Suprapubic skin (tissue), 4 donors: Measurements from ENCODE around the gene PPP4C.

Experiments used
- CTCF ChIP-seq, 2 donors: fragments of 200-600 bp in 1 of 2; fragments of 450-650 bp in 1 of 2; sonication (generic) in 1 of 2; IDR thresholded peaks; one replicate each; pipeline ENCODE4 v1.5.1; 2016 to 2019; ENCODE audit warnings: antibody characterized with exemption in 2 of 2, mild to moderate bottlenecking in 1 of 2, moderate library complexity in 1 of 2
- POLR2A ChIP-seq, 2 donors: fragments of 450-650 bp; IDR thresholded peaks; one replicate each; pipeline ENCODE4 v1.6.1; 2017; ENCODE audit warnings: antibody characterized with exemption in 2 of 2, mild to moderate bottlenecking in 2 of 2, moderate library complexity in 2 of 2
- POLR2AphosphoS5 ChIP-seq, 3 donors: sonication (generic); formaldehyde crosslinking; IDR thresholded peaks; one replicate each; pipeline ENCODE4 v1.6.1; 2017; ENCODE audit warnings: antibody characterized with exemption in 3 of 3

- TF ChIP-seq CTCF (IDR thresholded peaks at IDR 0.05): no peak
- no peak for TF ChIP-seq POLR2AphosphoS5 (IDR thresholded peaks at IDR 0.05)
- TF ChIP-seq POLR2A (IDR thresholded peaks at IDR 0.05): no peak
These were observed 49.3 kb upstream of the PPP4C start for GRCh38 chr16:30026449-30026848.
